T1000 (cell line): Measurements from ENCODE around the gene TJP1.
A peak's percentile ranks its signal among the peaks of the same experiment; 100 is the strongest.

ENCODE experiments used
- DNase-seq: peaks from one replicate; lab custom pipeline; 2025; ENCODE audit warnings: mixed read lengths; lab: John Stamatoyannopoulos, UW

The TJP1 gene

DNA sequence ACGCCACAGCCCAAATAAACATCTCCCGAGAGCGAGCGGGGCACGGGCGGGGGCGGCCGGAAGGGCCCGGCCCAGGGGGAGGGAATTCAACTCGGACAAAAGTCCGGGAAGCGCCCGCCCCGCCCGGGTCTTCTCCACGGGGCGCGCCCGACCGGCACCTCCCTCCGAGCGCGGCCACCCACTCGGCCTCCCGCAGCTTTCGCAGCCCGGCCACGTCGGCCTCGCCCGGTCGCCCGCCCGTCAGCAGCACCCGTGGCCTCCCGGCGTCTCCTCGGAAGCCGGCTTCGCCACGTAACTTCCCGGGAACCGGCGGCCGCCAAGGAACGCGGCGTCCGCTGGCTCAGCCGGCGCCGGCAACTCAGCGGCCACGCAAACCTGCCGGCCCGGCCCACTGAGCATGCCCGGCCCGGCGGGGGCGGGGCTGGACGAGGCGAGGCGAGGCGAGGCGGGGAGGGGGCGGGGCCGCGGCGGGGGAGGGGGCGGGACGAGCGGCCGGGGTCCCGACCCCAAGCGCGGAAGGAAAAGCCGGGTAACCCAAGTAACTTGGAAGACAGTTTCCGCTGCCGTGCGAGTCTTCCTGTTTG, at the start of gene TJP1:
TSS of gene TJP1 (minus strand) at position 369 of the 584 bp plus-strand sequence. CDS start 440 bp downstream, outside the sequence.
- peak; percentile 63 for DNase-seq

DNA sequence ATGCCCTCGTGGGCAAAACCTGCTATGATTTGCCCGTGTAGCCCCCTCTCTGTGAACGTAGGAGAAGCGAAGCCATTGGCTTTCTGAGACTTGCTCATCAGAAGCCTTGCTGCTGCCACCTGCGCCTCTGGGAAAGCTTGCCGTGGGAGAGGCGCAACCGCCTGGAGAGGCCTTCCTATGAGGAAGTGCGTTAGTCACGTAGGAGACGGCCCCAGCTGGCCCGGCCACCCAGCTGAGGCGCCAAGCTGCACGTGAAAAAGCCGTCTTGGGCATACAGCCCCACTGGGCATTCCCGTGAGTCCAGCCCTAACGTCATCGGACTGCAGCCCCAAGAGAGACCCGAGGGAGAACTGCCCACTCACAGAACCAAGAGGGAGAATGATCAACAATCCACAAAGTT, 49.1 kb upstream of the TJP1 start:
- no peak for DNase-seq

DNA sequence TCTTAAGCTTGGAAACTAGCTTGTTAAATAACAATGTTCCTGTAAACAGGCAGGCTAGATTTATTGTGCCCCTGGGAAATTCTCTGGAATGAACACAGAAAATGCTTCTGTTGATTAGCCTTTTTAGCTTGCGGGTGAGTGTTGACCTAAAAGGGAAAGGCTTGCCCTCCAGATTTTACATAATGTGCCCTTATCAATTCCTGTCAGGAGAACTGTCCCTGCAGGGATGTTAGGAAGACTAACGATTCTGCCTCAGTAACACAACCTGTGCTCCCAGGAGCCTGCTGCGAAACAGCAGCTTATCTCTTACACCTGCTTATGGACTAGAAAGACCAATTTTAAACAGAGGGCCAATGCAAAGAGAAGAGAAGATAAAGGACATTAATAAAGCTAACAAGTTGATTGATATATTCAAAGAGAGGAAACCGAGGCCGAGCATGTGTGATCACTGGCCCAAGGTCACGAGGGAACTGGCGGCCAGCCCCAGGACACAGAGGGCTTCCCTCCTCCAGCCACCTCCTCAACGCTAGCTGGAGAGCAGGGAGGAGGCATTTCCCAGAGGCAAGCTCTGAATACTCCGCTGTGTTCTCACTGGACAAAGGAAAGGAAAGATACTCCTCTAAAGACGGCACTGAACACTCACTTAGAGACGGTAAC, 48.4 kb upstream of the TJP1 start:
- no peak for DNase-seq

DNA sequence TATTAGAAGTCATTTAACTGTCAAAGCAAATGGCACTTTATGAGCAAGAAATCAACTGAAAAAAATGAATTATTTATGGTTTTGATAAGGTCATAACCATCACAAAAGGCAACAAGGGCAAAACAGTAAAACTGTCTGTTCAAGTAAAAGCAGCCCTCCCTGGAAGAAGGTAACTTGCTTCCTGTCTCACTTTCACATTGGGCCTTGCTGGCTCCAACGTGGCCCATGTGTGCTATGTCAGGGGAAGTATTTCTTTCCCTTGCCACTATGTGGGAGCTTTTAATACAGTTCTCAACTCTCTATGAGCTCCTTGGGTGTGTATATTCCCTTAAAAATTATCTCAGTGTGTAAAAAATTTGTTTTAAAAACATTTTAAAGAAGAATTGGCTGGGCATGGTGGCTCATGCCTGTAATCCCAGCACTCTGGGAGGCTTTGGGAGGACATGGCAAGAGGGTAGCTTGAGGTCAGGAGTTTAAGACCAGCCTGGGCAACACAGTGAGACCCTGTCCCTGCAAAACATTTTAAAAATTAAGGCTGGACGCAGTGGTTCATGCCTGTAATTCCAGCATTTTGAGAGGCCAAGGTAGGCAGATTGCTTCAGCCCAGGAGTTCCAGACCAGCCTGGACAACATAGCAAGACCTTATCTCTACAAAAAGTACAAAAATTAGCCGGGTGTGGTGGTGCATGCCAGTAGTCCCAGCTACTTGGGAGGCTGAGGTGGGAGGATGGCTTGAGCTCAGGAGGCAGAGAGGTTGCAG, 45.2 kb upstream of the TJP1 start:
- DNase-seq: no peak

DNA sequence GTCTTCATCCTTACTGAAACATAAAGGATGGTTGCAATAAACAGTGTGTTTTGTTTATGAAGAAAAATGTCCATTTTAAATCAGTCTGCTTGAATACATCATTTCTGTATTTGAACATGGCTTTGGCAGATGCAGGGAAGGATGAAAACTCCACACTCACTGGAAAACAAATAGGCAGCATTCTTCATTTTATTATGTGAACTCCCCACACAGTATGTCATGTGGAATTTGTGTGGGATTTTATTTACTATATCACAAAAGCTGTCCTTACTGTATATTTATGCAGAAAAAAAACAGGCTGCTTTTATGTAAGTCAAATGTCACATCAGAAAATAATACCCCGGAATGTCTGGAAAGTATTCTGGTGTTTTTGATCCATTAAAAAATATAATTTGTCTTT, 44.1 kb upstream of the TJP1 start:
- DNase-seq: no peak

DNA sequence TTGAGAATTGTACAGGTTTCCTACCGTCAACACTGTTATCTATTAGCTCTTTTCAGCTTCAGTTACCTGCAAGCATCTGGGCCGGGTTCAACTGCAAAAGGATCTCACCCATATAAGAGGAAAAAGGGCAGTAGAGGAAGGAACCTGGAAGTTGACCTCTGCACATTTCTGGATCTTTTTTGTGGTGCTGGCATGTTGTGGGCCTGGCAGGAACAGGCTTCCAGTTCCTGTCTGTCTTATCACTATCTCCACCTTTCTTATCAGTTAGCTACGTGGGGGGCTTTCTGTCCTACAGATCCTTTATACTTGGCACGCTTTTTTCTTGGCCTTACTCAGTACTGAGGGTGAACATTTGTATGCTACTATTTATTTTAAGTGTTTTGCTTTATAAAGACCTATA, 42.2 kb upstream of the TJP1 start:
- DNase-seq: no peak

DNA sequence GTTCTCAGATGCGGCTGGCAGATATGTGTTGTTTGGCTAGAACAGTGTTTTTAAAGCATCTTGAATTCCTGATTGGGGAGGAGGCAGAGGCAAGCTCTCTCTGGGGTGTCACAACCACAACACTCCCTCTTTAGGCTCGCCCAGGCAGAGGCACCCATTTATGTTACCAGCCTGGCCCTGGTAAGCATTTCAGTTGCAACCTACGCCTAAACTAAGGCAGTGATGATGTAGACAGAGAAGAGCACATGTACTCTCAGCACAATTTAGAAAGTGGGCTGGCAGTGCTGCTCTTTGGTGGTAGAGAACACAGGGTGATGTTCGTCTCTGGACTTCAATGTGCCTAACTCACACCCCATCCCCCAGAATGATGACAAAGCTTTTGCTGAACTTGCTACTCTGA, 41.2 kb upstream of the TJP1 start:
- no peak for DNase-seq

DNA sequence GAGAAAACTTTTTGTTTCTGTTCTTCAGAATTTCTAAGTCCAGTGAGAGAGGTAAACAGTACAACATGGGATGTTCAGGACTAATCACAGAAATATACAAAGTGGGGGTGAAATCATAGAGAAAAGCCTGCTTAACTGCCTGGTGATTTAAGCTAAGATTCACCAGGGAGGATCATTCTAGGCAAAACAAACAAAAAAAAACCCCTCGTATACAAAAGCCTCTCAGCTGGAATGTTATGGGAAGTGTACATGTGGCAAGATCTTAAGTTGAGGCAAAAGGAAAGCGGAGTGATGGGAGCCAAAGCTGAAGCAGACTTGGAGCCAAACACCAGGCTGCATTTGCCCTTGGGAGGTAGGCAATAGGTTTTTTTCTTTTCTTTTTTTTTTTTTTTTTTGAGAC, 40.0 kb upstream of the TJP1 start:
- DNase-seq: no peak

DNA sequence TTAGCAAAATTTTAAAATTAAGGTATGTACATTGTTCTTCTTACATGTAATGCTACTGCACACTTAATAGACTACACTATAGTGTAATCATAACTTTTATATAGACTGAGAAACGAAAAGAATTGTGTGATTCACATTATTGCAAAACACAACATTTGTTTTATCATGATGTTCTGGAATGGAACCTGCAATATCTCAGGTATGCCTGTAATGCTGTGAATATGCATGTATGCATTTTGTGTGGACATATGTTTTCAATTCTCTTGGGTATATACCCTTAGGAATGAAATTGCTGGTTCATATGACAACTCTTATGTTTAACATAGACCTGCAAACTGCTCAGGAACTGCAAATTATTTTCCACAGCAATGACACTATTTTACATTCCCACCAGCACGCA, 38.6 kb upstream of the TJP1 start:
- DNase-seq: no peak

DNA sequence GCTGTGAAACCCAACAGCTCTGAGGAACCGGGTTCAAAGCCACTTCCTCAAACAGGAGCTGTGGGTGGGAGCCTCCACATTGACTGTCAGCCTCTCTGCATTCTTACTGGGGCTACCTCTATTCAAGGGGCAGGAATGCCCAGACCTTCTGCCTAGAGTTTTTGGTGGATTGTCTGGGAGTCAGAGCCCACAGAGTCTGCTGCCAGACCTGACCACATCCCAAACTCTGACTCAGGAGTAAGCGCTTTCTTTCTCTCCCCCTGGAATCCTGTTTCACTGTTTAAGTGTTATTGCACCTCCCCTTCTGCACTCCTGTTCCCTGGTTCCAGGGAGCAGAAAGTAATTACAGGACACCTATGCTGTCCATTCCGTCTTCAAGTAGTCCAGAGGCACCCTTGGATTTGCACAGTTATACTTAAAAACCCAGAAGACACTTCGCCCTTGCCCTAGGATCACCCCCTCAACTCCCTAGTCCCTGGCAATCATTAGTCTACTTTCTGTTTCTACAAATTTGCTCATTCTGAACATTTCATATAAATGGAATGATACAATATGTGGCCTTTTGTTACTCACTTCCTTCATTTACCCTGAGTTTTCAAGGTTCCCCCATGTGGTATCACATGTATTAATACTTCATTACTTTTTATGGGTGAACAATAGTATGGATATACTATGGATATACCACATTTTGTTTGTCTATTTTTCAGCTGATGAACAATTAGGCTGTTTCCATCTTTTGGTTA, 37.9 kb upstream of the TJP1 start:
- DNase-seq: no peak

DNA sequence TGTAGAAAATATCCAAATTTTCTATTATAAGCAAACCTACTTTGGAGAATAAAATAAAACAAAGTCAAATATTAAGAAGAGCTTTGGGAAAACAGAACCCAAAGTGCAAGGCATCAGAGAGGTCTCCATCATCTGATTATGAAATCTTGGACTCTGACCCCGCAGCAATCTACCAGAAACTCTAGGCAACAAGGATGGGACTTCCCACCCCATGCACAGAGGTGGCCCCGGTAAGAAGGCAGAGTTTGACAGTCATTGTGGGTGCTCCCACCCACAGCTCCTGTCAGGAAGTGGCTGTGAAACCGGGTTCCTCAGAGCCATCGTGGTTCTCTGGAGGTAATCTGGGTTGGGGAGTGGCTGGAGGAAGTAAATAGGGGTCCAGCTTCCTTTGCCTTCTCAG, 37.0 kb upstream of the TJP1 start:
- DNase-seq: no peak

DNA sequence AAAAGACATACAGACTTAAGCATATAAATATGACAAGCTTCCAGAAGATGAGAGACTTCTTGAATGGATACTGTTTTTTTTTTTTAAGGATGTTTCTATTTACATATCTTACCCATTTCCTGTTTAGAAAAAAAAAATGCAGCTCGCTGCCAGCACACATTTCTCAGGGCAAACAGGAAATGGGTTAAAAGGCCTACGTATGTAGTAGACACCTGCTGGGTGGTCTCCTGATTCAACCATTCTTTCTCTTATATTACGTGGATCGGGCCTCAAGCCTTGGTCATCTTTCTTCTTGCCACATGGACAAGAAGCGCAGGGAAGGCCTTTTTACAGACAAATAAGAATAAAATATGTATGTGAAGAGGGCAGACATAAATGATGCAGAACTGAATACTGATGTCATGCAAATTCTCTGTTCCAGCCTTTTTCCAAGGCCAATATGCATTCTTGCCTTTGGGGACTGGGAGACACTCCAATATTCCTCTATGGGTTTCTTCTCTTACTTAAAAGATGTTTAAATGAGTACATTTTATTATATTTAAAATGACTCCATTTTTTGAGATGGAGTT, 35.0 kb upstream of the TJP1 start:
- no peak for DNase-seq

DNA sequence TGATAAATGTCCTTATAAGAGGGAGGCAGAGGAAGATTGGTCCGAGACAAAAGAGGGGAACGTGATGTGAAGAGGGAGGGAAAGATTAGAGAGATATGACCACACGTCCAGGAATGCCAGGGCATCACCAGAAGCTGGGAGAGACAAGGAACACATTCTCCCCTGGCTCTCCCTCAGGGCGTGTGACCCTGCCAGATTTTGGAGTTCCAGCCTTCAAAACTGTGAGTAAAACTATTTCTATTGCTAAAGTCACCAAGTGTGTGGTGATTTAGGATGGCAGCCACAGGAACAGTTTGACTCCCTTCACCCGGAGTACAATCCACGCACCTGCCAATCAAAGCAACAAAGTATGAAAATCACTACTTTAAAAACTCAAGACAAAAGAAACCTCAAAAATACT, 32.1 kb upstream of the TJP1 start:
- no peak for DNase-seq

DNA sequence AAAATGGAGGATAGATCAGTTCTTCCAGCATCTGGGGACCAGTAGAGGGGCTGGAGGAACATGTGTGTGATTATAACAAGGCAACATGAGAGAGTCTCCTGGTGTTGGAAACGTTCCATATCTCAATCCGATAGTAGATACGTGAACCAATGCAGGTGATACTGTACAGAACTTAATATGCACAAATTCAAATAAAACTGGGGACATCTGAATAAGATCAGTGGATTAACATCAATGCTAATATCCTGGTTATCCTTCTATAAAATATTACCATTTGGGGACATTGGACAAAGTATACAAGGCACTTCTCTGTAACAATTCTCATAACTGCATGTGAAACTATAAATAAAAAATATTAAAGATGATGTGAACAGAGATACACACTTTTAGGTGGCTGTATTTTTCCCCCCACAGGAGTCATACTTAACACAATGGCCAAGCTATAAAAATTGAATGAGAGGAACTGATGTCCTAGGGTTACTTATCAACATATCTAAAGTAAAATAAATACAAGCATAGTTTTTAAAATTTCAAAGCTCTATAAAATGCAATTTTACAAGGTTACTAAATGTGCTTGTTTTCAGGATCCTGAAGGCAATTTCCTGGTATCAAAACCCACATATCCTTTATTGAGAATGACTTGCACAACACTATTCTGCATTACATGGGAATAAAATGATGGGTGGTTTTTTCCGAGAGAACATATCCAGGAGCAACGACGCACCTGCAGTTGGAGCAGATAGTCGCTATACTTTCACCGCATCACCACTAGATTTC, 31.1 kb upstream of the TJP1 start:
- DNase-seq: no peak

DNA sequence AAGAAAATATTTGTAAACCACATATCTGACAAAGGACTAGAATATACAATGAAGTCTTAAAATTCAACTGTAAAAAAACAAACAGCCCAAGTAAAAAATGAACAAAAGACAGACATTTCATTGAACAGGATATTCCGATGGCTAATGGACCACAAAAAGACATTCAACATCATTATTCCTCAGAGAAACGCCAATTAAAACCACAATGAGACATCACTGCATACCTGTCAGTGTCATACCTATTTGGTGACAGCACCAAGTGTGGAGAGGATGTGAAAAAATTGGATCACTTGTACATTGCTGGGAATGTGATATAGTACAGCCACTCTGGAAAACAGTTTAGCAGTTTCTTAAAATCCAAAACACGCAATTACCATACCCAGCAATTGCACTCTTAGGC, 29.9 kb upstream of the TJP1 start:
- no peak for DNase-seq

DNA sequence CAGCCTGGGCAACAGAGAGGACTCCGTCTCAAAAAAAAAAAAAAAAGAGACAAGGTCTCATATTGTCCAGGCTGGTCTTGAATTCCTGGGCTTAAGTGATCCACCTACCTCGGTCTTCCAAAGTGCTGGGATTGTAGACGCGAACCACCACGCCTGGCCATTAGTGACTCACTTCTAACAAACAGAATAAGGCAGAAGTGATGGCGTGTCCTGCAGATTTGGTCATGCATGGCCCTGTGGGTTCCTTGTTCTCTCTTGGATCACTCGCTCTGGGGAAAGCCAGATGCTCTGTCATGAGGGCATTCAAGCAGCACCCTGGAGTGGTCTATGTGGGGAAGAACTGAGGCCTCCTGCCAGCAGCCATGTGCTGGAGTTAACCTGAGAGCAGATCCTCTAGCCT, 27.4 kb upstream of the TJP1 start:
- no peak for DNase-seq

DNA sequence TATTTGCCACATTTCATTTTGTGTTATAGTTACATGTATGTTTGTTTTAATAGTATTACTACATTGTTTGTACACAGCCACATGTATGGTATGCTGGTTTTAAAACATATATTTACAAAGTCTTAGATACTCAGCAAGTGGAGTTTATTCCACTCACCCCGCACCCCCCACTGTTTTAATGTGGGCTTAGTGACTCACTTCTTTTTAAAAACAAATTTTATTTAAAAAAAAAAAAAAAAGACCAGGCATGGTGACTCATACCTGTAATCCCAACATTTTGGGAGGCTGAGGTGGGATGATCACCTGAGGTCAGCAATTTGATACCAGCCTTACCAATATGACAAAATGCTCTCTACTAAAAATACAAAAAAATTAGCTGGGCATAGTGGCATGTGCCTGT, 26.9 kb upstream of the TJP1 start:
- no peak for DNase-seq

DNA sequence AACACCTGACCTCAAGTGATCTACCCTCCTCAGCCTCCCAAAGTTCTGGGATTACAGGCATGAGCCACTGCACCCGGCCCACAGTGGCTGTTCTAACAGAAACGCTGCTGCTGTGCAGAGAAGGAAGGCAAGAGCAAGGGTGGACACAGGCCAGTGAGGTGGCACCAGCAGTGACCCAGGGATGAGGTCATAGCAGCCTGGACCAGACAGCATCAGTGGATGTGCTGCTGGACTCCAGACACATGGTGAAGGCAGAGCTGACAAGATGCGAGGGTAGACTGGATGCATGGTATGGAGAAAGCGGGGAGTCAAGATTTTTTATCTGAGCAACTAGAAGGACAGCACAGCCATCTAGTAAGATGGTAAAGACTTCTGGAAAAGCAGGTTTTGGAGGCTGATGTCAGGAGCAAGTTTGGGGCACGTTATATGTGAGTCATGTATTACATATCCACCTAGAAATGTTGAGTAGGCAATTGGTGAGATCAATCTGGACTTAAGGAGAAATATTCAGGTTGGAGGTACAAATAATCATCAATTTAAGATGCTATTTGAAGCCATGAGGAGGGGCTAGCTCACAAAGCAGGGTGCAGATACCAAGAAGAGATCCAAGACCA, 22.1 kb upstream of the TJP1 start:
- no peak for DNase-seq

DNA sequence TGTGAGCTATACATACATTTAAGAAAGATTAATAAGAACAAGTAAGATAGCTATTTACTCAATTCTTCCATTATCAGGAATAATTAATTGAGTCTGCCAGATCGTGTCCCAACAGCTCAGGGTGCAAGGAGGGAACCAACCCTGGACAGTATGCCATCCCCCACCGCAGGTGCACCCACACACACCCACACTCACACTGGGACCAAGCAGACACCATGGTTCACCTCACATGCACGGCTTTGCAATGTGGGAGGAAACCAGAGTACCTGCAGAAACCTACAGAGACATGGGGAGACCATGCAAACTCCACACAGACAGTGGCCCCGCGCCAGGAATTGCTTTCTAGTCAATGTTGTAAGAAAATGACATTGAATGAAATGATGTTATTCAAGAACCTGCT, 20.0 kb upstream of the TJP1 start:
- DNase-seq: no peak

DNA sequence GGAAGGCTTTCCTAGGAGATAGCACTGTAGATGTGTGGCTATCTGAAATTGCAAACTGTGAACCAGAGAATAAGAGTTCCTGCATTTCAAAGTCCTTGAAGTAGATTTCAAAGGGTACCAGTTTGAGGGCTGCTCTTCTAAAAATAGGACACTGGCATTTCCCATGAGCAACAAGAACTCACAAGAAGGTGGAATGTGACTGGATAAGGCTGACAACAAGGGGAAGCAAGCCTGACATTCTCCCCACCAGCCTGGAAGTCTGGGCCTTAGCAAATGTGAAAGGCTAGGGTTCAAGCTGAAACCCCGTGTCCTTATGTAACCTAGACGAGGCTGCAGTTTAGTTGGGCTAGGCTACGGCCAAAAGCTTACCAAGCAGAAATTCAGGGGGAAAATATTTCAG, 18.7 kb upstream of the TJP1 start:
- no peak for DNase-seq

DNA sequence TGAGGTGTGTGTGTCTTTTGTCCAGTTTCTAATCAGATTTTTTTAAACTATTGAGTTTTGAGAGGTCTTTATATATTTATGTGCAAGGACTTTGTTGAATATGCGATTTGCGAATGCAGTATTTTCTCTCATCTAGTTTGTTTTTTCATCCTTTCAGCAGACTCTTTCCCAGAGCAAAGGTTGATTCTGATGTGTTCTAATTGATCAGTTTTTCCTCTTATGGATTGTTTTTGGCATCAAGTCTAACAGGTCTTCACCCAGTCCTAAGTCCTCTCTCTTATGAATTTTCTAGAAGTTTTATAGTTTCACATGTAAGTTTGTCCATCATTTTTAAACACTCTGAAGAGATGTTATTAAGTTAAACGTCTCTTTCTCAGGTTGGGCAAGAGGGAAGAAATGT, 17.8 kb upstream of the TJP1 start:
- DNase-seq: no peak
